LHCN-M2 (cell line): ENCODE results near the gene CDH4. TPM values are rescaled to one million over a fixed set of nuclear protein-coding genes. Genes with fewer than 3 reads are reported as not detected.

Experiments used
- DNase-seq: peaks from one replicate; pipeline ENCODE4 v3.0.0-alpha.2; 2012; ENCODE audit warnings: low read depth
- total RNA-seq: library from RNA; depleted of rRNA; stranded (reverse); fragments of >200 nt; gene quantifications from 2 replicates; pipeline ENCODE4 v1.2.3, GENCODE V29; 2014

Gene CDH4
- total RNA-seq, 1 experiment from 2014 or later, result 0.98 TPM

DNA sequence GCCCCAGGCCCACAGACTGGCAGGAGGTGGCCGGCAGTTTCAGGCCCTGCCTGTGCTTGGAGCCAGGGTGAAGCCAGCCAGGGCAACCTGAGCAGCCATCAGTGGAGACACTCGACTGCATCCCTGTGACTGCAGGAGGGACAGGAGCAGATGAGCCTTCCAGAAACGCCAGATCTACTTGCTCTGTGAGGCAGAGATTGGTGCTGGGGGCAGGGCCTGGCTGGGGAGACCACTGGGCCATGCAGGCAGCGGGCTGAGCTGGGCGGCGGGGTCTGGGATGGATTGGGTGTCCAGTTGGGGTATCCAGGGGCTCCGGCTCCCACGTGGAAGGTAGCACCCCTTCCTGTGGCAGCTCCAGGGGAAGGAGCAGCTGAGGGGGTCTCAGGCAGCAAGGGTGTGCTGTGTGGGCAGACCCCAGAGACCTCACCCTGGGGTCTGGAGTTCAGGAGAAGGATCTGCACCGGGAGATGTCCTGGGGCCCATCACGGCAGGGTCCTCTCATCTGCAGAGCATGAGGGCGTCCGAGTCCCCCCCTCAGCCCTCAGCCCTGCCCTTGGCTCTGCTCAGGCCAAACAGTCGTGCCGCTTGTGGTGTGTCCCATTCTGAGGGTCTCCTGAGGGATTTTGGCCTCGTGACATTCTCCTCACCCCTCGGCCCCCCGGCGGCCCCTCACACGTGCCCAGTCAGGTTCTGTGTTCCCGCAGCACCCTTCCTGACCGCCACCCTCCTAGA lies 478.7 kb downstream of the CDH4 start:
- DNase-seq, result no peak

DNA sequence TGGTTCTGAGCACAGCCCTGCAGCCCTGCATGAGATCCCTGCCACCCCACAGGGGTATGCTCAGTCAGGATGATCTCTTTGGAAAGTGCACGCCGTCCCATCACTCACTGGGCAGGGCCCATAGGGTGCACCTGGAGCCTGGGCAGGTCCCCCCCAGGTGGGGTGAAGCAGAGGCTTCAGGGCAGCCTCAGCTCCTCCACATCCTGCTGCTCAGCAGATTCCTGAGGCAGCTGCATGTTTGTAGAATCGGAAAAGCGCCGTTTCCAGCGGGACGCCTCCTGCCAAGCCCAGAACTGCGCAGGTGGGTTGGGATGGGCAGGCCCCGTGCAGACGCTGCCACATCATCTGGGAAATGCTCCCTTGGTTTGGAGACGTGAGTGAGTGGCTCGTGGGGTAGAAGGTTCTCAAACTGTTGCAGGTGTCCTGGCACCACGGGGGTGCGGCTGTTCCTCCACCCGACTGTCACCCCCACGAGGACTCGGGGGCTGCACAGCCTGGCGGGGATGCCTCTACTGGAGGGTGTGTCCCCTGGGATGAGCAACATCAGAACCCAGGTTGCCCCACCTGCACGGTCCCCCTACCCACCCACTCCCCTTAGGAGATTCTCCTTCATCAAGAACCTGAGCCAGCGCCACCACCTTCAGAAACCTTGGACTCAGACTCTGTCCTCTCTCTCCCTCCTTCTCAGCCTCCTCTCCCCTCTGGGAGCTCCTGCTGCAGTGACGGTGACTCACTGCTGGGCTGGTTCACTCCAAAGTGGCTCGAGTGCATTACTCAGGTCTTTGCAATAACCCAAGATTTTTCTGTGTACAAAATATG lies 479.5 kb downstream of the CDH4 start:
- peak; percentile 4 for DNase-seq

DNA sequence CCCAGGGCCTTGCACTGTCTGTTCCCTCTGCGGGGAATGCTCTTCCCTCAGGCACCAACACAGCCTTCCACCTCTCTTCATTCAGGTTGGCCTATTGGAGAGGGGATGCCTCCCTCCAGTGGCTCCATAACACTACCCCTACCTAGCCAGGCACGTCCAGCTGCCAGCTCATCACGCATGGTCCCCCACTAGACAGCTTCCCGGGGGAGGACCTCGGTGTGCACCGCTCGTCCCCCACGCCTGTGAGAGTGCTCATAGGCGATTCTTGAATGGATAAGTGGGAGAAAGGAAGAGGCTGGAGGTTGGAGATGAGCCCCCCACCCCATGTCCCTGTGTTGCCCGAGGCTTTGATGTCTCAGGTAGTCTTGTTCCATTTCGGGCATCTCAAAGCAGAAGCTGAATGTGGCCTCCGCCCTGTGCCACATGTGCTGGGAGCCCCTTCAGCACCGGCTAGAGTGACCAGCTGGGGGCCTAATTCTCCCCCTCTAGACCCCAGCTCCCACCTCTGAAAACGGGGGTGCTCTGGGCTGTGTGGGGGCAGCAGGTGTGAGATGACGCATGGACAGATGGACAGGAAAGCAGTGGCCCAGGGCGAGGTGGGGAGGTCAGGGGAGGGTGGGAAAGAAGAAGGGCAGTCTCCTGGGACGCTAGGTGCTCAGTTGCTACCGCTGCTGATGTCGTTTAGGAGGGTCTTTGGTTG lies 480.6 kb downstream of the CDH4 start:
- no peak for DNase-seq

DNA sequence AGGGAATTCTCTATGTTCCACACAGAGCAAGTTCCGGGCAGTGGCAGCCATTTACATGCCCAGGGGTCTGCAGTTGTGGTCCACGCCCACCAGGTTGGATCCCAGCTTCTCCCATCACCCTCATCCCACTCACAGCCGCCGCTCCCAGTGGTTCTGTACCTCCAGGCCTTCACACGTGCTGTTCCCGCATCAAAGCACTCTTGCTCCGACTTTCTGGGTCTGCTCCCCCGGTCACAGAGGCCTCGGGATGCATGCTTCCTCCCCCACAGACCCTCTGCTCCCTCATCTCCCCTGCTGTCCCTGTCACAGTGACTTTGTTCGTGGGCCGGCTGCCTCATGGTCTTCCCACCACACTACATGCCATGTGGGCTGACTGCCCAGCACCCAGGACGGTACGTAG lies 481.2 kb downstream of the CDH4 start:
- no peak for DNase-seq

DNA sequence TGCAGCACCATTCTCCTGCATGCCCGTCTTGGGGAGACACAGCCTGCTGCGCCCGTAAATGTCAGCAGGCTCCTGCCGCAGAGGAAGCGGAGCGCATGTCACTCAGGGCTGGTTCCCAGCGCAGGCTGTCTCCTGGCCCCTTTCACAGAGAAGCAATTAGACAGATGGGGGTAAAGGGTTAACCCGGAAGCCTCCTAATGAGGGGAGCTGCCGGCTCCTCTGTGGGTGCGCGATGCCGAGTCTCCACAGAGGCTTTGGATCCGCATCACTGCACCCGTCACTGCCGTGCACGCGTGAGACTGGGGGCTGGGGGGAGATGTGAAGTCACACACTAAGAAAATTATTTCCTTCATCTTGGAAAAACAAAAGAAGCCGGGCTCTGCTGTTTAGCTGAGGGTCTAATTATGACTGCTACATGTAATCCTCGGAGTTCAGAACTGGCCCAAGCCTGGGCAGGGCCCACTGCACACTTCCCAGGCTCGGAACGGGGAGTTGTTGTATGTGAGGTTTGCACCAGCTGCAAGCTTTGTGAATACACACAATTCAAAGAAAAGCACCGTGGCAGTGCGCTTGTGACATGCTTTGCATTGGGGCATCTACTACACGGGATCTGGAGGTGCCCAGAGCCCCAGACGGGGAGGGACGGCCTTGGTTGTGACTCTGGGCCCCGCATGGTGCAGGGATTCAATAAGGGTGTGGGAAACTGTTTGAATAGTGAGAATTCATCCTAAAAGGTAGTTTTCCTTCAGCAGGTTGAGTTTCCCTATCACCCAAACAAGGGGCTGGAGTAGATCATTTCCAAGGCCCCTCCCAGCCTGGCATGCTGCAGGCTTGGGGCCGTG lies 482.1 kb downstream of the CDH4 start:
- no peak for DNase-seq

DNA sequence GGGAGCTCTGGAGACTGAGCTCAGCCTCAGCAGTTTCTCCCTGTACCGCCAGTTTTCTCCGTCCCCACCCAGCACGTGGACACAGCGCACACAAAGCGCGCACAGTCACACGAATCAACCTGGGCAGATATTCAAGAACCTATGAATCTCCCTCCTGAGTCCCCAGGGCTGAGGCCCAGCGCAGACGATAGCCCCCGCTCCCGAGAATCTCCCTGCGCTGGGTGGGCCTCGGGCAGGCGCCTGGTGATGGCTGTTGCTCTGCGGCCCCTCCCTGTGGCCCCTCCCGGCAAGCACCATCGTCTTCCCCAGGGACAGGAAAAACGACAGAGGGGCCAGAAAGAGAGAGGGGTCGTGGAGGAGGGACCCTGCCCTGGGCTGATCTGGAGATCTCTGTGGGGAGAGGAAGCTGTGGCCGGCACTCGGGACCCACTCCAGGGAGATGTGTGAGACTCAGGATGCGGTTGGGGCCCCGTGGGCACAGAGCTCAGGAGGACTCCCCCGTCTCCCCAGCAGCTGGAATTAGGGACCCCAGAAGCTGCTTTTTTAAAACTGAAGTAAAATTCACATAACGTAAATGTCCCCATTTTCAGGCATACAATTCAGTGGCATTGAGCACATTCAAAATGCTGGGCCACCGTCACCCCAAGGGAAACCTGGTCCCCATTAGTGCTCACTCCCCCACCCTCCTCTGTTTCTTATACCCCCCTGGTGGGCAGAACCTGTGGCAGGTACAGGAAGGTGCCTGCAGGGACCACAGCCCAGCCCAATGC lies 482.9 kb downstream of the CDH4 start:
- DNase-seq, result no peak

DNA sequence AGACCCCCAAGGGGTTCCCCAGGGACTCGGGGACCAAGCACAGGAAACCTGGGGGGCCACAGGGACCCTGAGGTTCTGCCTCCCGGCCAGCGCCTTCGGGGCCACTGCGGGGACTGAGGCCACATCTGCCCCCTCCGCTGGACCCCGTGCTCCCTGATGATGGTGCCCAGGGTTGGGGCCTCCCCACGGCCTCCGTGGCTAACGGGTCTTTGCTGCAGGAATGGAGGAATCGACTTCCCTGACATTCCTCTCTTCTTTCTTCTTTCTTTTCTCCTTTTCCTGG lies 483.4 kb downstream of the CDH4 start:
- no peak for DNase-seq

DNA sequence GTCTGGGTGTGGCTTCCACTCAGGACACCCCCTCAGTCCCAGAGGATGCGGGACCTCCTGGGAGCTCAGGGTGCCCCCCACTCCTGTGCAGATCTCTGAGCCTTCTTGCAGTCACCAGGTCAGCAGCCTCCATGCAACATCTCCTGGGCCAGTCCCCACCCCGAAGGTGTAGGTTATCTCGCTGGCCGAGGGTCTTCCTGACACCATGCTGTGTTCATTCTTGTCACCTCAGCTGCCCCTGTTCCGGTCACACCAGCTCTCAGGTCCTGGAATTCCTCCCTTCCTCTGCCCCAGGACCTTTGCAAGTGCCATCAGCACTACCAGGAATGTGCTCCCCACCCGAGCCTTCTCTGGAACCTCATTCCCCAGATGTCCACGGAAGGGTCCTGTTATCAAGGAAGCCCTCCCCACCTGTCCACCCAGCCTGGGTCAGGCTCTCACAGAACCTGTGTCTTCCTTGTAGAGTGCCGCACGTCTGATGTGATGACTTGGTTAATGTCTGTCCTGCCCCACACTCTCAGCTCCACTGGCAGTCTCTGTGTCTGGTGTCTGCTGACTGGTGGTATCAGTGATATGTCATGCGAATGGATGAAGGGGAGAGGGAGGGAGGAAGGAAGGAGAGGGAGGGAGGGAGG lies 484.1 kb downstream of the CDH4 start:
- DNase-seq, result no peak

DNA sequence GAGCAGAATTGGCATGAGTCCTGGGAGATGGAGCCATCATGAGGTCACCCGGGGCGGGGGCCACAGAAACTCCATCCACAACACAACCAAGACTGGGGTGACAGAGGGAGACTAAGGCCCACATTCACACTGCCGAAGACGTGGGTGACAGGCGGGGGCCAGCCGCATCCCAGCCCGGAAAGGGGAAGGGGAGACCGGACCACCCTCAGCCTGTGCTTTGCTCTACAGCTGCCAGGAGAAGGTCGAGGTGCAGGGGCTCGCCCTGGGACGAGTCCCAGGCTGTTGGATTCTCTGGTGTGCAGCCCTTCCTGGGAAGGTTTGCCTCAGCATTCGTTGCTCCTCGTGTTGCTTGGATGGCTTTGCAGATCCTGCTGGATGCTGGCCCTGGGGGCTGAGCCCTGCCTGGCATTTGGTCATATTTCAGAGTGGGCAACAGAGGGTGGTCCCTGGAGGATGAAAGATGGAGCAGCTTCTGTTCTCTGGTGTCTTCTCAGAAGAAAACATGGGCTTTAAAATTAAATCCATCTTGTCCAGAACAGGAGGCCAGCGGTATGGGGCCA lies 484.8 kb downstream of the CDH4 start:
- no peak for DNase-seq

DNA sequence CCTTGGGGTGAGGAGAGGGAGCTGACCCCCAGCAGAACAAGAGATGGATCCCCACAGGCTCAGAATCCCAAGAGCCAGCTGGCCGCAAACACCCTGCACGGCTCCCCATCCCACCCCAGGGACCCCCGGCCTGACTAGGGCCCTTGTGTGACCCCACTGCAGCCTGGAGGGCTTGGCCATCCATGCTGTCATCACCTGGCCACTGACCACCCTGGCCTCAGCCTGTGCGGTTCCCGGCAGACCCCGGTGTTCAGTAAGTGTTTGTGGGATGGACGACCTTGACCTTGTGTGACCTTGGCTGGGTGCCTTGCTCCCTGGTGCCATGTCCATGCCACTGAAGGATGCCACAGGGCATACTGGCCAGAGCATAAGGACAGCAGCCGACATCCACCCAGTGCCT lies 485.3 kb downstream of the CDH4 start:
- no peak for DNase-seq

DNA sequence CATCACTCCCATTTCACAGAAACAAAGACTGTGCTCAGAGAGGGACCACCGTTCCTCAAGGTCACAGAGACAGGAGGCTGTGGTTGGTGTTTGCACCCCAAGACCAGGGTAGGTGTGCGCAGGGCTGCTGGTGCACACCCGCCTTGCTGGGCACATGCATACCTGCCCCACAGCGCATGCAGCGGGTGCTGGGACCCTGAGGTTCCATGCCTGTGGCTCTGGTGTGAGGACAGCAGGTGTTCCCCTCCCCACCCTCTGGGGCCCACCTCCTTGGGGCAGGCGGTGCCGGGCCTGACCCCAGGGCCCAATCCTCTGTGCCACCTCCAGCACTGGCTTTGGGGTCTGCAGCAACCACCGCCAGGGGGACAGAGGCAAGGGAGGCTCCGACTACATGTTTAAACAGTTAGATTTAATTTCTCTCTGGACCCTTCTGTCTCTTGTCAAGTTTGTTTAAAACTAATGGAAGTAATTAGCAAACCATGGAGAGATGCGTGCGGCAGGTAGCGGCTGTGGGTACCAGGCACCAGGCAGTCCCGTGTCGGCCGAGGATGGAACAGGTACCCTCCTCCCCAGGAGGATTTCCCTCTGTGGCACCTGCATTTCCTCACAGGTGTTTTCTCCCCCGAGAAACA lies 485.9 kb downstream of the CDH4 start:
- DNase-seq, result no peak

DNA sequence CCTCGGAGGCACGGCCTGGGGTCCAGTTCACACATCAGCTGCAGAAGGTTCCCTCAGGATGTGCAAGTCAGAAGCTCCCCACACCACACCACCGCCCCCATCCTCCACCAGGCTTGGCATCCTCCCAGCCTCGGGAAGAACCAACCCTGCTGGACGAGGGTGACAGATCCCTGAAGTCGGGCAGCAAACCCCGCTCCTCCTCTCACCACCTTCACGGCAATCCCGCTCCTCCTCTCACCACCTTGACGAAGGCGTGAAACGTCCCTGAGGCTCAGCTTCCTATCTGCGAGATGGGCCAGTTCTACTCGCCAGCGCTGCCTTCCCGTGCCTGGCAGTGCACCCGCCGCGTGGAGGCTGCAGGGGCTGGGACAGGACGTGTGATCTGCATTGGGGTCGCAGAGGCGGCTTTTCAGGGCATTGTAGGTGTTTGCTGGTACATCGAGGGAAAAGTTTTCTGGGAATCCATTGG lies 486.6 kb downstream of the CDH4 start:
- no peak for DNase-seq

DNA sequence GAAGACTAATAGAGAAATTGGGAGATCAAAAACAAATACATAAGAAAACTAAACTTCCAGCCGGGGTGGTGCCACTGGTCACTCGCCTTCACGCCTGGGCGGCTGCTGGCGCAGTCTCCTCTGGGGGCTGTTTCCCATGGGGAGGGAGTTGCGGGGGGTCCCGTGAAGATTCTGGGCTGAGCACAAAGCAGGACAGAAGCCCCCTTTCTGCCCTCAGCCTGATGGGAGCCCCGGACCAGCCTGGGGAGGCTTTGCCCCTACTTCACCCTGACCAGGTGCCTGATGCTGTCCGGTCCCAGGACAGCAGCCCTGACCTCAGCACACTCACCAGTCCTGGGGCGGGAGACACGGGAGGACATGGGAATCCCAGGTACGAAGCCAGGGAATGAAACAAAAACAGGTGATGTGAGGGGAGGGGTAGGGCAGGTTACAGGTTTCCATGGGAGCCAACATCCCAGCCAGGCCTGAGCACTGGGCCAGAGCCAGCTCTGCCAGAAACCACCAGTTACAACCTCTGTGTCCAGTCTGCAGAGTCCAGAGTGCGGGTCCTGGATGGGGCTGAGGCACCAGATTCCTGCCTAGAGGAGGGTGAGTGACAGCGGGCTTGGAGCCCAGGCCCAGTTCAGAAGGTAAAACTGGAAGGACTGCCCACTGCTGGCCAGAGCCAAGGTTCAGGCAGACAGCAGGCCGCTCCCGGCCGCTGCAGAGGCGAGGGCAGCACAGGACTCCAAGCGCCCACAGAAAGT lies 487.2 kb downstream of the CDH4 start:
- no peak for DNase-seq

DNA sequence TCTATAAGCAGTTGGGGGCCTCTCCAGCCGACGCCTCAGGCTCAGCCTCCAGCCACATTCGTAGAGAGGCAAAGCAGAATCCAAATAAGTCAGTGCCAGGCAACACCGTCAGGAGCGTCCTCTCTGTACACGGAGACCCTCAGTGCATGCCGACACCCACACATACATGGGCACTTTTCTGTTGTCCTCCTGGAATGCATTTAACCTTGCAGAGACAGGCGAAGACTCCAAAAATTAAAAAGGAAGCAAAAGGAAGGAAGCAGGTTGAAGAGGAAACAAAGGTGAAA lies 487.7 kb downstream of the CDH4 start:
- no peak for DNase-seq

DNA sequence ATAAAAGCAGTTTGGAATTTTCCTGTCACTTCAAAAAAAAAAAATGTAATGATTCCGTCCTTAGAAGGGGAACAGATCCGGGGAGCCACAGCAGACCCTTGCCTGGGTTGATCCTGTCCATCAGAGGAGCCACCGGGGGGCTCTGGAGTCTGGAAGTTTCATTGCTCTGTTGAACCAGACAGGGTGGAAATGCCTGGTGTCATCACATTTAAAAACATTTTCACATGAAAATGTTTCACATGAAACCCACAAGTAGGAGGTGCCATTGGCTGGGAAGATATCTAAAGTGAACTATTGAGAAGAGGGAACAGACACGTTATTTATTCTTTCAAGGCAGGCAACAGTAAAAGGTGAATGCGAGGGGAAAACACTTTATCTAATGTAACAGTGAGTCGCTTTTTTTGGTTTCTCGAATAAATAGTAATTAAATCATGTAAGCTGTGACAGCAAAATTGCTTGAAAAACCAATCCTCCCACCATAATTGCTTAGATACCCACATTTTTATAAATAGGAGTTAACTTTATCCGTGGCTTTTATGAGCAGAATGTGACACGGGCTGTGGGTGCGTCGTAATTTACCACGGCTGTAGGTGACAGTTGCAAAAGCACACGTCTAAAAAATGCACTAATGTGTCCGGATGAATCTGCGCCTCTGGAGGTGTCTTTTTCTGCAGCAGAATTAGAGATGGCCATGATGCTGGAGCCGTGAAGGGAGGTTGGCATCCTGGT lies 490.2 kb downstream of the CDH4 start:
- DNase-seq, result no peak

DNA sequence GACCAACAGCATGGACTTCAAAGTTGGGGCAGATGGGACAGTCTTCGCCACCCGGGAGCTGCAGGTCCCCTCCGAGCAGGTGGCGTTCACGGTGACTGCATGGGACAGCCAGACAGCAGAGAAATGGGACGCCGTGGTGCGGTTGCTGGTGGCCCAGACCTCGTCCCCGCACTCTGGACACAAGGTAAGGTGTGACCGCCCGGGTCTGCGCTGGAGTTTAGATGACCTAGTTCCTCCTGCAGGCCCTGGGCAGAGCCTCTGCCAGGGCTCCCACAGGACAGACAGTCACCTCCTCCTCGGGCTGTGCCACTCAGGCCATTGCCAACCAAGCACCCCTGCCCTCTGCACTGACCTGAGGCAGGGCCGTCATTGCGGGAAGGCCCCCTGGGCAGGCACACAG lies 491.5 kb downstream of the CDH4 start:
- no peak for DNase-seq

DNA sequence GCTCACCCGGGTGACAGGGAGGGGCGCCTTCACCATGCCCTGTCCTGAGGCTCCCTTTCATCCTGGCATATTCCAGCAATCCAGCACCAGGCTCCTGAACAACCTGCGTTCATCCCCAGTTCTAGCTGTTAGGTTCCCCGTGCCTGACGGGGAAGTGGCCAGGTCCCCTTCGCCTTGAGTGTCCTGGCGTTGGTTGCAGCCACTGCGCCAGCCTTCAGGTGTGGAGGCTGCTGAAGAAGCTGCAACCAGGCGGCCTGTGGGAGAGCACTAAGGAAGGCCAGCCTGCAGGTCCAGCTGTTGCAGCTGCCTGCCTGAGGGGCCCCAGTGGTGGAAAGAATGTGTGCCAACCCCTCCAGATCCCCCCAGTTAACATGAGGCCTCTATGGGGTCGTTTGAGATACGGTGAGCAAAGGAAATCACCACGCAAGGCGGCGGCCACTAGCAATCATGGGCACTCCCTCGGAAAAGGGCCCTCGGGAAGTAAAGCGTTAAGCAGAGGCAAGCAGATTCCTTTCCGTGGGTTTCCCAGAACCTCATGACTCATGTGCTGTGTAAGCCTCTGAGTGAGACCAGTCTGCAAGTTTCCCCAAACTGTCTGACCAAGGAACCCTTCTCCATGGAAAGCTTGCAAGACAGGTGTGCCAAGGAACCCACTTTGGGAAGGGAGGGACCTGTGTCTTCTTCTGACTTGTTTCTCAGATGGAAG lies 492.8 kb downstream of the CDH4 start:
- peak; percentile 10 for DNase-seq
